ENCODE data around the gene OVCA2. TPM values are rescaled to one million over a fixed set of nuclear protein-coding genes. Genes with fewer than 3 reads are reported as not detected.

OVCA2 gene
- total RNA-seq, 1 experiment from 2014 or later = 93.3 TPM

GRCh38 chr17:2013994-2014317 lies 27.9 kb upstream of the OVCA2 start:
- no peak for DNase-seq (ENCODE audit: low read depth)

- DNase-seq (ENCODE audit: low read depth) = no peak
These were observed 26.5 kb upstream of the OVCA2 start for GRCh38 chr17:2015314-2015713.

GRCh38 chr17:2016494-2016893 lies 25.3 kb upstream of the OVCA2 start:
- no peak for DNase-seq (ENCODE audit: low read depth)

- DNase-seq (ENCODE audit: low read depth) = no peak
These were observed 24.4 kb upstream of the OVCA2 start for GRCh38 chr17:2017274-2017941.

GRCh38 chr17:2018716-2019510 lies 22.9 kb upstream of the OVCA2 start:
- no peak for DNase-seq (ENCODE audit: low read depth)

GRCh38 chr17:2019723-2020122 lies 22.1 kb upstream of the OVCA2 start:
- no peak for DNase-seq (ENCODE audit: low read depth)

GRCh38 chr17:2020721-2021120 lies 21.1 kb upstream of the OVCA2 start:
- no peak for DNase-seq (ENCODE audit: low read depth)

GRCh38 chr17:2022647-2023240 lies 19.1 kb upstream of the OVCA2 start:
- DNase-seq (ENCODE audit: low read depth) = no peak

GRCh38 chr17:2023256-2023655 lies 18.6 kb upstream of the OVCA2 start:
- DNase-seq (ENCODE audit: low read depth) = no peak

- DNase-seq (ENCODE audit: low read depth) = peak; percentile 34
These were observed 17.9 kb upstream of the OVCA2 start for GRCh38 chr17:2023692-2024571.

GRCh38 chr17:2024572-2025219 lies 17.1 kb upstream of the OVCA2 start:
- DNase-seq (ENCODE audit: low read depth) = no peak

- DNase-seq (ENCODE audit: low read depth) = peak; percentile 76
These were observed 16.6 kb upstream of the OVCA2 start, which contains the start of gene RTN4RL1 for GRCh38 chr17:2025220-2025621. Gene RTN4RL1, minus strand, starts transcription at chr17:2025334. Its CDS starts 469 bp downstream, at chr17:2024865.

- DNase-seq (ENCODE audit: low read depth) = peak; percentile 81
These were observed 16.1 kb upstream of the OVCA2 start for GRCh38 chr17:2025622-2026309.

GRCh38 chr17:2027528-2028233 lies 14.1 kb upstream of the OVCA2 start:
- no peak for DNase-seq (ENCODE audit: low read depth)

GRCh38 chr17:2028234-2028614 lies 13.6 kb upstream of the OVCA2 start:
- DNase-seq (ENCODE audit: low read depth) = no peak

- no peak for DNase-seq (ENCODE audit: low read depth)
These were observed 13.1 kb upstream of the OVCA2 start for GRCh38 chr17:2028737-2029136.

GRCh38 chr17:2029911-2030778 lies 11.7 kb upstream of the OVCA2 start, which contains the start of gene DPH1:
Gene DPH1, plus strand, starts transcription at chr17:2030153. Its CDS starts 17 bp downstream, at chr17:2030170.
- peak; percentile 92 for DNase-seq (ENCODE audit: low read depth)

- no peak for DNase-seq (ENCODE audit: low read depth)
These were observed 11.1 kb upstream of the OVCA2 start for GRCh38 chr17:2030779-2031163.

GRCh38 chr17:2033153-2033552 lies 8.7 kb upstream of the OVCA2 start:
- no peak for DNase-seq (ENCODE audit: low read depth)
